ENCODE data around the gene HSF5.

The HSF5 gene

DNA sequence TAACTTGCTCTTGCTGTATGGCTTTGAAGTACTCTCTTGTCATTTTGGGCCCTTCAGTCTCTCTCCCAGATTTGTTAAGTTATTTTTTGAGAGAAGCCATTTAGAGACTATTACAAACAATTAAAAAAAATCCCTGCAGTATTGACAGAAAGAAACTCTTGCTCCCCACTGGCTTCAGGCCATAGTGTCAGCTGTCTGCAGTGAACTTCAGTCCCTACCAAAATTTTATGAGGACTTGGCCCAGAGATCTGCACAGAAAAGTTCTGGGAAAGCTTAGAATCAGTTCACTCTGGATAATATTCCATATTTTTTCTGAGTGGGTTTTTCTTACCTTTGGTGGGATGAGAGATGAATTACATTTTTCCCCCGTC, 105.4 kb downstream of the HSF5 start:
- DNase-seq, result no peak

DNA sequence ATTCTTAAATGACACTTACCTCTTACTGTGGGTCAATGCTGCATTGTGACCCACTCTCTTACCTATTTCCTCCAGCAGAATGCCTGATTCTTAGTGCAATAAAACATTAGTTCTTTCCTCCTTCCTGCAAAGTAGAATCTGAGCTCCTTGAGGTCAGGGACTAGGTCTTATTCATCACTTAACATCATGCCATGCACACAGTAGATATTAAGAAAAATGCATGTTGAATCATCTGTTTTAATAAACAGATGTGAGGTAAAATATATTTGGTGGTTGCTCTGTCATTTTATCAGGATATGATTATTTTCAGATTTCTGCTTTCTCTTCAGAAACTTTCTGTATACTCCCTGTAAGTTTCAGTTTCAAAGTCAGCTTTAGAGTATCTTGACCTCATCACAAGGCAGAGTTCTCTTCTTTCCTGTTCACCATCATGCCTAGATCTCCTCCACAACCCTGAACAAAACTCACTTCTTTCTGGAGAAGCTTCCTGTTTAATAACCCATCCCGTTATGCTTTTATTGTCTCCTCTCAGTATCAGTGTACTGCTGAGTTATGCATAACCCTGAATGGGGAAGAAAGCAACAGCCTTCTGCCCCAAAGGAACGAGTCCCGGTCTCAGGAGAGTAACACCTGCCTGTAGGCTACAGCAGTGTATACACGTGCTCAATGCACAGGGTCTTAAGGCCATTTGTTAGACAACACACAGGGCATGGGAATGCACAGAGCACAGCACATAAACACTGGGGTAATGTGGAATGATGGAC, 105.9 kb downstream of the HSF5 start:
- DNase-seq, result peak in 1 of 5 donors; percentile 44

DNA sequence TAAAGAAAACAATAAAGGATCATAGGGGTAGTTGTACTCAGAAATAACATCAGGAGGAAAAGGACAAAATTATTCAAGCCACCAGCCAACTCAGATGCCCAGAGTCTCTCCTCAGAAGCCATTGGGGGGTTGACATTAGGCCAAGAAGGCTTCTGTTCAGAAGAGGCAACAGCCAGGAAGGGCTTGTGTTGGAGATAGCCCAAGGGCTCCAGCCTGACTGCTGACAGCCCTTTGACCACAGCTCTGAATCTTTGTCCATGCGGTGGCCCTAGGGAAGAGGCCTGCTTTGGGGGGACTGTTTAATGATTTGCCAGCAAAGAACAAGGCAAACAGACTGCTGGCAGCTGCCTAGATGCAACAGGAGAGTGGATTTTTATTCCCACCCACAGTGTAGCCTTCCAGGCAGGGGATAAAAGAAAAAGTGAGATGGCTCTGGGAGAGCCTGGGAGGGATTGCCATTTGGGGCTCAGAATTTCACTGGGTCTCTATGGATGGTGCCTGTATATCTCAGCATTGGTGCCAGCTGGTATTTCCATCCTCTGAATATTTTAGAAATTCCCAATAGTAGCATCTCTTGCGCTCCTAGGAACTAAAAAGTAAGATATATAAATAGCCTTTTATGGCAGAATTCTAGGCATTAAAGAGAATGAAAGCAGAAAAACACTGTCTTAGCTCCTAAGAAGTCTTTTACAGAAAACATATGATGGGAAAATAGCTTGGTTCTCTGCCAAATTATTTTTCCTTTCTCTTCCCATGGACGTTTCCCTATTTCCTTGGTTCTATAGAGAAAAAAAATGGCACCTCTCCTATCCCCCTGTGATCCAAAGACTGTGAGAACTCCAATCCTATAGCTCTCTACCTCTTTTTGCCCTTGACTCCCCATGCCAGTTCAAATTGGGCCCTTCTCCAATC, 106.8 kb downstream of the HSF5 start:
- no peak for DNase-seq

DNA sequence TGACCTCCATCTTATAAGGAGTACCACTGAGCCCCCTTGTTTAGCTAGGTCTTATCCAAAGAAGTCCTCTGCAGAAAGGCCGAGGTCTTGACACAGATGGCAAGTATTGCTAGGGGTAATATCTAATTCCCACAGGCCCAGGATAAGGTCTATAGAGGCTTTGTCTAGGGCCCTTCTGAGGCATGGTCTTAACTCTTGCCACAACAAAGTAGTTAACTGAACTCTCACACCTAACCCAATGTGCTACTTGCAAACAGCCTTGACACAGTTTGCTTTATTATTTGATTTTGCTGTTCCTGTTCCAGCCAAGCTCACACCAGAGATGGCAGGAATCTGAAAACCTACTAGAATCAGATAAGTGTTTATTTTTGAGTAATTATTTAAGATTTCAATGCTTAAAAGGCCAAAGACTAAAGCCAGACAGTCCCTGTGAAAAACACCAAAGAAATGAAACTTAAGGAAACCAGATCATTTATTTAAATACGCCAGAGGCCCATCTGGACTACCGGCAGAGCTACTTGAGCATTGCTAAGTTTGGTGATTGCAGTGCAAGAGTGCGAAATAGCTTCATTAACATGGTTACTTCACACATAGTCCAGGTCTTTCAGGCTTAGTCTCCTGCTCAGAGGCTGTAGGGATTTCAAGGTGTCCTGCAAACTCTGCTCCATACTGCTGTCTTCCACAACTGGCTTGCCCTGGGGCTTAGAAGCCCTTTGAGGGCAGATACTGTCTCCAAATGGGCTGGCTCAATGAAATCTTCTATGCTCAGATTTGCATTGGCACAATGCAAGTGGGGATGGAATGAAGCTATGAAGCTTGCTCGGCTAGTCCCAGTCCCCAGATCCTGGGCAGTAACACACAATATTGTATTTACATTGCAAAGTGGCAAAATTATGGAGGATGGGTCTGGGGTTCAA, 107.7 kb downstream of the HSF5 start:
- DNase-seq, result no peak

DNA sequence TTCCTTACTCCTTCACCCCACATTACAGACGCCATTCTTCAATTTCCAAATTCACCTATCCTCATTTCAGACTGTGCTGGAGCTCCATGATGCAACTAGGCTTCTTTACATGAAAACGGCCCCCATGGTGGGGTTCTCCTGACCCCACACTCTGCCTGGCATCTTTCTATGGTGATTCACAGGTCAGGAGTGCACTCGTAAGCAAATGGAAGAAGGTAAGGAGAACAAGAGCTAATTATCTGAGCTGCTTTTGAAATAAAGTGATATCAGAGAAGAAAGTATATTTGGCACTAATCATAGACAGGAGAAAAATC, 108.7 kb downstream of the HSF5 start:
- DNase-seq, result no peak

DNA sequence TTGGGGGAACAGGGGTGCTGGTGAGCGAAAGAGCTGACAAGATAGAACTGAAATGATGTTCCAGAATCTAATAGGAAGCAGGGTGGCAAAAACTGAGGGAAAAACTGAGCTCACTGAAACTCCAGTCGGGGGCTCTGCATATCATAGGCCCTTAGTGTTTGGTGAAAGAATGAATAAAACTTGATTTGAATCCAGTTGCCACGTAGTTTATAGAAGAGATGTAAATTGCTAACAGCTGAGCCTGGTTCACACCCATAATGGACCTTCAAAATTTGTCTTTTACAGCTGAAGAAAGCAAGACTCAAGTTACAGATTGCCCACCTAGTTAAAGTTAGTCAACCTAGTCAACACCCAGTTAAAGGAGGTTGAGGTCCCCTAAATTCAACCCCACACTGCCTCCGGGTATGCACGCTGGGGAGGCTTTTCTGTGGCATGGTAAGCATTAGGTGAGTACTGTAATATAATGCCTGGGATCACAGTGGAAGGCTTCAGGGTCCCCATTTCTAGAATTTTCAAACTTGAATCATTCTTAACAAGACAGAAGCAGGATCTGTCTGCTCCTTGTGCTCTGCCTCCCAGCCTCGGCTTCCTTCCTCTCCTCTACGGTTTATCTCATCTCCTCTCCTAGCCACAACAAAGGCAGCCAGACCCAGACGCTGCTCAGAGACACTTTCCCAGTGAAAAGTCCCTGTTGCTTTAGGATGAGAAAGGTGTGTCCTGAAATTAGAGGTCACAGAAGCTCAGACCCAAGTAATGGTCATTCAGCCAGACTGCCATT, 109.3 kb downstream of the HSF5 start:
- peak in 1 of 5 donors; percentile 6 for DNase-seq

DNA sequence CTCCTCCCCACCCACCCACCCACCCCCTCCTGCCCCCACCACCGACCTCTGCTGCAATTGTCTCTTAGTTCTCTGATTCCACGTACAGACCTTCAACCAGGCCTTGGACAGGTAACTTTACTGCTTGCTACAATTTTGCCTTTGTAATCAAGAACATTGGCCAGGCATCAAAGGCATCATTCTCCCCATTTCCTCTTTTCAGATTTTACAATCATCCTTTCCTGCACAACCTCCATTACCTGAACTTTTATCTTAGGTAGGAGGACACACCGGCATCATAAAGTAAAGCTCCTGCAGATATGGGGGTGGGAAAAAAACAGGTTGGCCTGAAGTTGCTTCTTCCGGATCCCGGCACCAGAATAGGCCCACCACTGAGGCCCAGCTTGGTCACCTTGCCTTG, 110.5 kb downstream of the HSF5 start:
- DNase-seq, result no peak

DNA sequence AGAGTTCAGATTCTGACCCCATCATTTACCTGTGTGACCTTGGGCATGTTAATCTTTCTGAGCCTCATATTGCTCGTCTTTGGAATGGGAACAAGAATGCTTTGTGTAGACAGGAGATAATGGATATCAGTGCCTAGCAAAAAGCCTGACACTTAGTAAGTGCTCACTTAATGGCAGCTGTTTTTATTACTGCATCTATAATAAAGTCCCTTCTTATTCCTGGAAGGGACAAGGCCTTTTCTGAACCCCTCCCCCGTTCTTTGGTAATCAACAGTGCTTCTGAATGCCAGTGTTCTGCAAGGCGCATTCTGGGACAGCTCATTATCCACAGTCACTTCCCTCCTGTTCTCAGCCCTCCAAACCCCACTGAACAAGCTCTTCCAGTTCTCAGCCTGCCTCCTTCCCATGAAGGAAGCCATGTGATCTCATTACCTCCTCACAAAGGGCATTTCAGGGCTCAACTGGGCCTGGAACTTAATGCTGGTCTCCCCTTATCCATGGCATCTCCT, 111.1 kb downstream of the HSF5 start:
- DNase-seq, result no peak

DNA sequence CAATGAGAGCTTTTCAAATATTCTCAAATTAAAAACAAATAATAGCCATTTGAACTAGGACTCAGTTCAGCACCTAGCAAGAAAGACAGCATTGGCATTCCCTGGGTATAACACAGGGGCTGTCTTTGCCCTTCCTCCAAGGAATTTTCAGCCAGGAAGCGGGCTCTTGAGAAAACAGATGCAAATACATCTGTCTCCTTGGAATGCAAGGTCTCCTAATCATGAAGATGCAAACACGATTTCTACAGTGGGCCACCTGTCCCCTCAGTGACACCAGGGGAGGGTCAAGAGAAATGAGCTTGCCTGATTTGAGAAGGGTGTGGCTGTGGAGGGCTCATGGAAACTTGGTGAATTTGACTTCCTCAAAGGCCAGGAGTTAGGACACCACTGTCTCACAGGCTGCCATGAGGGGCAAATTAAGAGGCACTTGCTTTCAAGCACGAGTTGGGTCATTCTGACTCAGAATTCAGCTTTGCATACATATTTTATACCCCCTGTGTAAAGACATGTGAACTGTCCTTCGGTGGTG, 111.7 kb downstream of the HSF5 start:
- no peak for DNase-seq

DNA sequence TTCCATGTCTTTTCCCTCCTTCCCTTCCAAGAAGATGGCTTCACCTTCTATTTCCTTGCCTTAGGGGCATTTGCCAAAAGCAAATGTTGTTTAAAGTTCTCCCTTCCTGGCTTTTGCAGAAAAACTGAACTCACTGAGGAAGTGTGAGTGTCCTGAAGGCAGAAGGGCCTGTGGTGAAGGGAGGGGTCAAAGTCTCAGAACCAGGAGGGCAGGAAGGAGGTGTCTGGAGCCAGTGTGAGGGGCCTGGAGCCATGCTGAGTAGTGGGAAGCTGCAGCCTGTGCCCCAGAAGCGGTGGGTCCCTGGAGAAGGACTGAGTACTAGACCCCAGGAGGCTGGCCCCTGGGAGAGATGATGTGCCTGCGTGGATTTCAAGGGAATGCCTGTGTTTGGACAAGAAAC, 112.4 kb downstream of the HSF5 start:
- DNase-seq, result no peak

DNA sequence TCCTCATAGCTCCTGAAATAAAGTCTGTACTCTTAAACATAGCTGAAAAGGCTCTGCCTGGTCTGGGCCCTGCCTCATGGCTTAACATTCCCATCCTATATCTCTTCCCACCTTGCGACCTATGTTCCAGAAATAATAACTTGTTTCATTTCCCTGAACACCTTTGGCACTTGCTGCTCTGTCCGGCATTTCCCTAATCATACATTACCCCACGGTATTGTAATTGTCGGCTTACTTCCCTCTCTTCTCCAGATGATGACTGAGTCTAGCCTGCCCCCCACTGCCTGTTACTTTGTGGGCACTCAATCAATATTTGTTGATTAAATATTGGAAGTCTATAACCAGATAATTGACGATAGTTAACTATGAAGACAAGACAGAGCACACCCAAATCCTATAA, 113.0 kb downstream of the HSF5 start:
- no peak for DNase-seq

DNA sequence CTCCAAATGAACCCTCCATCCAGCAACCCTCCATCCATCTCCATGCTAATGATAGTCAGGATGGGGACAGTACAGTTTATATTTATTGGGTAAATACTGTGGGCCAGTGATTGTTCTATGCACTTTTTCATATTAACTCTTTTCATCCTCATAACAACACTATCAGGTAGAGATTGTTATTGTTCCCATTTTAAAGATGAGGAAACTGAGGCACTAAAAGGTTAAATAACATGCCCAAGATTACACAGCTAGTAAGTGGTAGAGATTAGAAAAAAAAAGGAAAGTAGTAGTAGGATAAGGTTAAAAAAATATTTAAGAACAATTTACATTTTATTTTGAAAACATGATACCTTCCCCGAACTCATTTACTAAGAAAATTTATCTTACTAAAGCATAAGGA, 114.3 kb downstream of the HSF5 start:
- no peak for DNase-seq

DNA sequence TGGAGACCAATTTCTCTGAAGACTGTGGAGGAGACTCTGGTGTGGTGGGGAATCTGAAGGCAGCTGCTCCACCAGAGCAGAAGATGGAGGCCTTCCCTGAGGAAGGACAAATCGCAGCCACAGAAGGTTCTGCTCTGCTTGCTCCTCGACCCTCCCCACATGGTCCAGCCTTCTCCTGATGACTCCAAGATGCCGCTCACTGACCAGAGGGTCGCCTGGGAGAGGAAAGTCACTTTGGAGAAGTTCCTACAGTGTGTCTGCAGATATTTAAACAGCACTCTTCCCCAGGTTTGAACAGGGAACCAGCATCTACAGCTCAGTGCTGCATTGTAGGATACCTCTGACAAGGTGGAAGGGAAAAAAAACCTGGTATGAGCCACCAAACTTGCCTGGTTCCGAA, 115.2 kb downstream of the HSF5 start:
- DNase-seq, result no peak

DNA sequence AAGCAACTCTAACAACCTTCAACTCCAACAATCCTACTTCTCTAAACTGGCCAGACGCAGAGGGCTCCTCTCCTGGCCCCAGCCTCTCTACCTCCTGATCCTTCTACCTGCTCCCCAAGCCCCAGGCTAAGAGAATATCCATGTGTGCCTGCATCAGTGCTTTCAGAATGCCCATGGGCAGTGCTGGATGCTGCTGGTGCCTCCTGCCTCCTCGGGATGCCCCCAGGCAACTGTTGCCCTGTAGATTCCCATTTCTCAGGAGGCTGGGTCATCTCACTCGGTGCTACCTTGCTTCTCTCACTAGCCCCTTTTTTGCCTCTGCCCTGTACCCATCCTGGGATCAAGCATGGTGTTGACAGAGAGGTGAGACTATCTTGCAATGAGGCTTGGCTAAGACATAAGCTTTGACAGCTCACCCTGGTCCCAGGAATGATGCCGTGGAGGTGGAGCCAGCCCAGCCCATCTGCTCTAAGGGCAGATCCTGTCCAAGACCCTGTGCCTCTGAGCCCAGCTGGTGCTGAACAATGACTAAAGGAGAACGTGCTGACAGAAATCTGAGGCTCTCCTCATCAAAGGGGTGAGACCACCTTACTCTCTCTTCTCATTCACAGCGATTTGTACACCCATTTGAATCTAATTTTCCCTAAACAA, 116.8 kb downstream of the HSF5 start:
- no peak for DNase-seq

DNA sequence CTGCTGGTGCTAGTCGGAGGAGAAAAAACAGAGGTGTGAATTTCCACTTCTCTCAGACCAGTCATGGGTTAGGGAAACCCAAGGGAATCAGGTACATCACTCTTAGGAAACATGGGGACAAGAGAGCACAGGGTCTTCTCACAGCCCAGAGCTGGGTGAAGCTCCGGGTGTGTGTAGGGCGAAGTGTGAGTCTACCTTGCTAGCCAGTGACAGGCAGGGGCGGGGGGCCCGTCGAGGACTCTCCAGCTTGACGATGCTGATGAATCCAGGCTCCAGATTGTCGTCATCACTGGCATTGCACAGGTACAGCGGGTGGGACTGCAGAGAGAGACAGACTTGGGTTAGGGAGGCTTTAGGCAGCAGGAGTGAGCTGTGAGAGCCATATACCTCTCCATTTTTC, 117.5 kb downstream of the HSF5 start:
- DNase-seq, result no peak

DNA sequence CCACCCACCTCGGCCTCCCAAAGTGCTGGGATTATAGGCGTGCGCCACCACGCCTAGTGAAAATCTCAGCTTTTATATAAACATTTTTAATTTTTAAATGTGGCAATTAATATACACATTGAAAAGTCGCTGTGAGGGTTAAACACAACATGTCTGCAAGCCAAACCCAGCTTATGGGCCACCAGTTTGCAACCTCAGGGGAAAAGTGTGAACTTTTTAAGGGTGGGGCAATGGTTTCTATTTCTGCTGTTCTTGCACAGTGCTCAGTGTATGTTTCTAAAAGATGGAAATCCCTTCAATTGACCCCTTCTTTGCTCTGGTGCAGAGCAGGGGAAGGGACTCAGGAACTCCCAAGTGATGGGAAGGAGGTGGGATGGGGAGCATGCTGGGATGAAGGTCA, 117.9 kb downstream of the HSF5 start:
- DNase-seq, result no peak
